ENCODE results near the gene COL20A1.

The COL20A1 gene

DNA sequence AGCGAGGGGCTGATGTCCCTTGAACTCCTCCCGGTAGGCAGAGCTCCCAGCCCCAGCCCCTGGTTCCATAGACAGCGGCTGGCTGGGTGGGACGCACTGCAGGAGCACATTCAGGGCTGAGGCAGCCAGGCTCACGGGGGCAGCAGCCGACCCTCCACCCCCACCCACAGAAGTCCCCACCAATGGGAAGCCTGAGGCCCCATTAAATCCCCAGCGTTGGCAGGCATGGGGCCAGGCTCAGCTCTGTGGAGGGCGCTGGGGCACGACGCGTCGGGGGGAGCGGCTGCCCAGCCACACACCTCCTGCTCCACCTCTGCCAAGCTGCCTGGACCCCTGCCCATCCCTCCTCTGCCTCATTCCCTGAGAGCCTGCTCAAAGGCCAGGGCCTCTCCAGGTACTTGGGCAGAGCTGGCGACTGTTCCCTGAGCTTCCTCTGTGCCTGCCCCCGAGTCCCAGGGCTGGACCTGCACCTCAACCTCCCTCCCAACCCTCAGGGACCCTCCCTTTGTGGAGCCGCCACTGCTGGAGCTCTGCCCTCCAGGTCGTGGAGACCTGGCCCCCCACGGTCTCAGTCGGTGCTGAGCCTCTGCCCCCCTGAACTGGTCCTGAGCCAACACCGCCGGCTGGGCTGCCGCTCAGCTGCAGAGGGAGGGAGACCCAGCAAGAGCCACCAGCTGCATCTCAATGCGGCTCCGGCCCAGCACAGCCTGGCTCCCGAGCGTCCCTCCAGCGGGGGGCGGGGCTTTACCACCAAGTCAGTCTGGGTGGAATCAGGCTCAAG is 59.0 kb downstream of the COL20A1 start:
- peak; percentile 96 for DNase-seq

DNA sequence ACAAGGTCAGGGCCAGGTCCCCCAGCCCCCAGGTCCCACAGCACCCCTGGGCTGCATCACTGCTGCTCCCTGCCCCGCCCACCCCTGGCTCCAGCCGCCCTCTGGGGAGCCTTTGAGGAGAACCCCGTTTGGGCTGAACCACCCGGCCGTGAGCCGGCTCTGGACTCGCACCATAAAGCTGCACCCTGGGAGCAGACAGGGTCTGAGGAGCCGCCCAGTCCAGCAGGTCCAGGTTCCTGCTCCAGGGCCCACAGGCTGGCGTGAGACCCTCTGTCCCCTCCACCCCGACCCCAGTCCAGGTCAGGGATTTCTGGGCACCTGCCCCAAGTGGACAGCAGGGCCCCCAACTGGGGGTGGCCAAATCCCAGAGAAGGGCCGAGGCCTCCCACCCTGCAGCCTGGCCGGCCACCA is 59.8 kb downstream of the COL20A1 start:
- no peak for DNase-seq

DNA sequence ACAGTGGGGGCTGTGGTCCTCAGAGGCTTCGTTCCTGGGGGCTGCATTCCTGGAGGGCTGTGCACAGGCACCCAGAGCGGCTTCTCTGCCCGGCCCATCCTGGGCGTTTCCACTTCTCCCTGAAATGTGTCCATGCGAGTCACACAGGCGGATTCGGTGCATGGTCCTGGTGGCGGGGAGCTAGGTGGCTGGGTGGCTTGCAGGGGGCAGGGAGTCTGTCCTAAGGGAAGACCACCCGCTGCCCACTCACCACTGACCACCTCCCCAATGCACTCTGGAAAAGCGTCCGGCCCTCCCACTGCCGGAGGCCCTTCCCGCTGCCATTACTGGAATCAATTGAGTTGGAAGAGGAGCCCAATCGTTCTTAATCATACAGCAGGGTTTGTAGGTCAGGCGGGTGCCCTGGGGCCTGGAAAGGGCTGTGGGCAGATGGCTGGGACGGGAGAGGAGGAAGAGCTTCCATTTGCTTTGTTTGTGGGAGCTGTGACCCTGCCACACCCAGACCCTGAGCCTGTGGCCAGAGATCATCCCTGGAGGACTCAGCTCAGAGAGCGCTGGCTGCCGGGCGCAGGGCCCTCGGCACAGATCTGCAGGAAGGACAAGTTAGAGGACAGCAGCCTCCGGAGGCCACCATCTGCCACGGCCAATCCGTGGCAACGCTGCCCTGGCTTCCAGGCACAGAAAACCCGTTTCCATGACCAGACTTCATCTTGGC is 61.8 kb downstream of the COL20A1 start:
- no peak for DNase-seq

DNA sequence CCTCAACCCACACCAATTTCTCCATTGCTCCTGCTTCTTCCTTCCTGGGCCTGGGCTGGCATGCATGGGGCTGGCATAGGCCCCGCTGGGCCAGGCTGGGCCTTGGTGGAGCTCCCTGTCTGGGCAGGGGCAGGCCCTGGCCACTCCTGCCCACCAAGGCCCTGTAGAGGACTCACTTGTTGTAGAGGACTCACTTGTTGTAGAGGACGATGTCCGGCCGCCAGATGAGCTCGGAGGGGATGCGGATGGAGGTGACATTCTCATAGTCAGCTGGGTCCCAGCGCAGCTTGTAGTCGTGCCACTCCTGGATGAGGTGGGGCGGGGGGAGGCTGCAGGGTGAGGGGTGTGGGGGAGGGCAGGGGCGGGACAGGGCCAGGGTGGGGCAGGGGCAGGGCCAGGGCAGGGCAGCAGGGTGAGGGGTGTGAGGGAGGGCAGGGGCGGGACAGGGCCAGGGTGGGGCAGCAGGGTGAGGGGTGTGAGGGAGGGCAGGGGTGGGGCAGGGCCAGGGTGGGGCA is 62.9 kb downstream of the COL20A1 start:
- no peak for DNase-seq

DNA sequence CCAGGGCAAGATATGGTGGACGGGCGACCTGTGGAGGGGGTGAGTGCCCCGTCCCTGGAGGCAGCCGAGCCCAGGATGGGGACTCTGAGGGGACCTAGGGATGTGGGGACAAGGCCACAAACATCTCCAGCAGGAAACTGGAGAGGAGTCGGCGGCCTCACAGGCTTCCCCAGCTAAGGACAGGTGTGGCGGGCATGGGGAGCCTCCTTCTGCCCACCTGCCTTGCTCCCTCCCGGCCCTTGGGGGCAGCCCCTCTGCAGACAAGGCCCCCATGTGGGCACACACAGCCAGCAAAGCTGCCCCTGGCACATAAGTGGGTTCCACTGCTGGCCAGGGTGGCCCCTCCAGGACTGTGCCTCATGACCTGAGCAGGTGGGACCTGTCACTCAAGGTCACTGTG is 63.5 kb downstream of the COL20A1 start:
- no peak for DNase-seq

DNA sequence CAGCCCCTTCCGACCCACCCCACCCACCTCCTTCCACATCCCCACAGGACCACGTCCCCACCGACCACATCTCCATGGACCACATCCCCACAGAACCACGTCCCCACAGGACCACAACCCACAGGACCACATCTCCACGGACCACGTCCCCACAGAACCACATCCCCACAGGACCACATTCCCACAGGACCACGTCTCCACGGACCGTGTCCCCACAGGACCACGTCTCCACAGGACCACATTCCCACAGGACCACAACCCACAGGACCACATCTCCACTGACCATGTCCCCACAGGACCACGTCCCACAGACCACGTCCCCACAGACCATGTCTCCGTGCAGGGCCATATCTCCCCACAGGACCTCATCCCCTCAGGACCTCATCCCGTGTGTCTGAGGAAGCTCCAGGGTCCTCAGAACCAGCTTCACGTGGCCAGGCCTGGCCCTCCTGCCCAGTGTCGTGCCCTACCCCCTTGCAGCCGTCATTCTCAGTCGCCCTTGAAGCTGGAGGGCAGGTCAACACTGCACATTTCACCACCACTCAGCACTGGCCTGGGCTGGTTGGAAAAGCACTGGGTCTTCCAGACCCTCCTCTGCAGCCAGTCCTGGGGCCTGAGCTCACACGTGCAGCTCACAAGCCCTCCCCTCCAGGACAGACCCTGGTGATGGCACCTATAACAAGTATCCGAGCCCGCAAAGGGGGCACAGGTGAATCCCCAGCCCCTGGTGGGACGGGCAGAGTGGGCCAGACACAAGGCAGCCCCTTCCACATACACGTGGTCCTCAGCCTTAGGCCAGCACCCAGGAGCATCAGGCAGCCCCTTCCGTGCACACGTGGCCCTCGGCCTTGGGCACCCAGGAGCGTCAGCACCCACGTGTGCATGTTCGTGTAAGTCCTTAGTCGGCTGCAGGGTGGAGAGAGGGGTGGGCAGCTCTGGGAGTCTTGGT is 64.2 kb downstream of the COL20A1 start:
- DNase-seq = no peak

DNA sequence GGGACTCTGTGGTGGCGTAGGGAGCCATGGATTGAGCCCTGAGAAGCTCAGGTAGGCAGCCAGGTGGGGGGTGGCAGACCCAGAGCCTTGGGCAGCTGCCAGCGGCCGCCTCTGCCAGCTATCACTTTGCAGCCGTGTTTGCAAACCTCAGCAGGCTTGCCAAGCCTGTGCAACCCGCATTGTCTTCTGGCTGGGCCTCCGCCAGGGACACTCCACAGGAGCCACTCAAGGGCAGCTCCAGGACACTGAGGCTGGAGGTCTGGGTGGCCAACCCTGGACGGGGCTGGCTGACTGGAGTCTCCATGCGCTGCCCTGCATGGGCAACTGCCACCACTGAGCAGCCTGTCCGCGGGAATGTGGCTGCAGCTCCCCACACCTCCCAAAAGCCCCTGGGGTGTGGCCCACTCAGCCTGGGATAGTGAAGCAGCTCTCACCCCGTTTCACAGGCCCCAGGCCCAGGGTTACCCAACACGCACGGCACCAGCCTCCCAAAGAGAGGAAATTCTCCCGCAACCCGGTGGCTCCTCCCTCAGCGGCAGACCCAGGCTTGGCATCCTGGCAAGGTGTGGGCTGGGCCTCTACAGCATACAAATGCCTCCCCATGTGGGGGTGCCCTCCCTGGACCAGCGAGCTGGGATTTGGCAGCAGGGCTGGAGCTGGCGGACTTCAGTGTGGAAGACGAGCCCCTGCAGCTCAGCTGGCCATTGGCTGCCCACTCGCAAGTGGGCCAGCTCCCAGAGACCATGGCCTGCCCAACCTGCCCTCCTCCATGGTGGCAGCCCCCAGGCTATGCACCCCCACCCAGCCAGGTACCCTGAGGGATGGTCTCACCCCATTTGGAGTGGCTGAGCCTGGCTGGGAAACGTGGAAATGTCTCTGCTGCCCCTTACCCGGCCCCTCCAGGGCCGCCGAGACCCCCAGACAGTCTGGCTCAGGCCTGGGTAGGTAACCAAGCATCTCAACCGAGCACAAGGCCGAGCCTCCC is 65.2 kb downstream of the COL20A1 start:
- peak; percentile 91 for DNase-seq

DNA sequence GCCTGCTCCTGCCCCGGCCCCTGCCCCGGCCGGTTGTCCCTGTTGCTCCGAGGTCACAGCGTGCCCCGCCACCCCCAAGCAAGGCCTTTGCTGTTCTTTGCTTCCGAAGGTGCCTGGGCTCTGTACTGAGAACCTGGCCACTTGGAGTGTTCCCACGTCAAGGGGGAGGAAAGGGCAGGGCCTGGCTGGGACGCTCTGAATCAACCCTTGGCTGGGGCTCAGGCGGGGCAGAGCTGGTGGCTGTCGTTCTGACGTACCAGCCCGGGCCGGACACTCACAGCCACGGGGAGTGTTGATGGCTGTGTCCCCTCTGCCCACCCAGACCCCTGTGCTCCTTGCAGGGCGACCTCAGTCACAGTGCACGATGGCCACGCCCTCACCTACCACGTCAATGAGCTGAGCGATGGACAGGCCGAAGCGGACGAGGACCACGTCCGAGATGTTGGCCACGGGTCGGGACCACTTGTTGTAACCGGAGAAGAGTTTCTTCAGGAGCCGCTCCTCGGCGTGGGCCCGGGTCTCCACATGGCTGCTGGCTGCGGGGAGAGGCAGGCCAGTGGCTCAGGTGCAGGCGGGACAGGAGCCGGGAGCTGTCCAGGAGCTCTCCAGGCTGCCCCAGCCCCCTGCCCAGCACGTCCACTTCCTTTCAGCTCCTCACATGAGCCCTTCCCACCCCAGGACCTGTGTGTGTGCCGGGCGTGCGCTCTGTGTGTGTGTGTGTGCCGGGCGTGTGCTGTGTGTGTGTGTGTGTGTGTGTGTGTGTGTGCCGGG is 66.4 kb downstream of the COL20A1 start:
- no peak for DNase-seq

DNA sequence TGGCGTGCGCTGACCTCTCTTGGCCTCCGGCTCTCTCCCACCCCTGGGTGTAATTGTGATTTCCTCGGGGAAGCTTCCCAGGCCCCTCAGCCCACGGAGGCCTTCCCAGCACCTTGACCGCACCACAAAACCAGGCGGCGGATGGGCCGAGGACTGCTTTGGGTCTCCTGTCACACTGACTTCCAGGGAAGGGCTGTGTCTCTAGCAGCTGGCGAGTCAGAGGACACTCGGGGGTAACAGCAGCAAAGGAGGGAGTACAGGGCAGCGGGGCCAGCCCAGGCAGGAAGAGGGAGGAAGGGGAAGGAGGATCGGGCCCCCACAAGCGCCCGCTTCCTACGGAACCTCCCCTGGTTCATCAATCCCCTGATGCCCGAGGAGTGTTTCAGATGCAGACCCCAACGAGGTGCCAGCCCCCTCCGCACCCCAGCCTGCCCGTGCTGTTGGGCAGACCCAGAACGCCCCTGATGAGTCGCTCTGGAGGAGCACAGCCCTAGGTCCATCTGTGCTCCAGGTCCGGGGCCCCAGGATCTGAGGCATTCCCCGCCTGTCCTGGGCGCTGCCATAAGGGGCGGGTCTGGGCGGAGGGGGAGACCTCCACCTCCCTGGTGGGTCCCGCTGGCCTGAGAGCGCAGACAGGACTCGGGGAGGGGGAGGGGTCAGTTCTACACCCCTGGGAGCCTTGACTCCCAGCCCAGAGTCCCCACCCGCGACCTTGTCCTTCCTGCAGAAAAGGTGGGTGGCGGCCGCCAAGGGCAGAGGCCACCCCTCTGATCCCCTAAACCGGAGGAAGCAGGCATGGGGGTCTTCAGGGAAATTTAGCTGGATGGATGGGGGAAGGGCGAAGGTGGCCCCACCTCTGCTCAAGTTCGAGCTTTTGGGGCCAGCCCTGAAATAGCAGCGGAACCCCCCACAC is 67.2 kb downstream of the COL20A1 start:
- DNase-seq = no peak

DNA sequence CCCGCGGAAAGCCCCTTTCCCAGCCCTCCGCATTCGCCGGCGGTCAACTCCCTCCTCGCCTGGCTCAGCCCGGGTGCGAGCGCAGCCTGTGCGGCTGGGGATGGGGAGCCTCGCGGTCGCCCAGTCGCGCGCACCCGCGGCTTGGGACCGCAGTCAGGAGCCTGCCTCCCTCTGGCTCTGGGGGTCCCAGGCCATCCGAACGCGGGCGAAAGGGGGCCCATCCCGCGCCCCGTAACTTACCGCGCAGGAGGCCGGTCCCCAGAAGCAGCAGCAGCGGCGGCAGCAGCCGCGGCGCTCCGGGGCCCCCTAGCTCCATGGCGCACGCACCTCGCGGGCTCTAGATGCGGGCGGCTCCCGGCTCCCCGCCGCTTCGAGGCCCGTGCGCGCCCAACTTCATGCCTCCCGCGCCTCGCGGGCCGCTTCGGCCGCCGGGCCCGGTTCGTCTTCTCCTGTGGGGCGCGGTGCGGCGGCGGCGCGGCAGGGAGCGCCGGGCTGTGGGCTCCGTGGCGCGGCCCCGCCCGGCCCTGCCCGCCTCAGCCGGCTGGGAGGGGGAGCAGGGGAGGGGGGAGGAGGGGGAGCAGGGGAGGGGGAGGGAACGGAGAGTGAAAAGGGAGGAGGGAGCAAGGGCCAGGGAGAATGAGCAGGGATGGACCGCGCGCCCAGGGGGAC is 68.0 kb downstream of the COL20A1 start, which contains the start of gene CHRNA4:
TSS of gene CHRNA4 (minus strand) at position 500 of the 669 bp plus-strand sequence. CDS start at position 316, 184 bp downstream.
- DNase-seq = no peak

DNA sequence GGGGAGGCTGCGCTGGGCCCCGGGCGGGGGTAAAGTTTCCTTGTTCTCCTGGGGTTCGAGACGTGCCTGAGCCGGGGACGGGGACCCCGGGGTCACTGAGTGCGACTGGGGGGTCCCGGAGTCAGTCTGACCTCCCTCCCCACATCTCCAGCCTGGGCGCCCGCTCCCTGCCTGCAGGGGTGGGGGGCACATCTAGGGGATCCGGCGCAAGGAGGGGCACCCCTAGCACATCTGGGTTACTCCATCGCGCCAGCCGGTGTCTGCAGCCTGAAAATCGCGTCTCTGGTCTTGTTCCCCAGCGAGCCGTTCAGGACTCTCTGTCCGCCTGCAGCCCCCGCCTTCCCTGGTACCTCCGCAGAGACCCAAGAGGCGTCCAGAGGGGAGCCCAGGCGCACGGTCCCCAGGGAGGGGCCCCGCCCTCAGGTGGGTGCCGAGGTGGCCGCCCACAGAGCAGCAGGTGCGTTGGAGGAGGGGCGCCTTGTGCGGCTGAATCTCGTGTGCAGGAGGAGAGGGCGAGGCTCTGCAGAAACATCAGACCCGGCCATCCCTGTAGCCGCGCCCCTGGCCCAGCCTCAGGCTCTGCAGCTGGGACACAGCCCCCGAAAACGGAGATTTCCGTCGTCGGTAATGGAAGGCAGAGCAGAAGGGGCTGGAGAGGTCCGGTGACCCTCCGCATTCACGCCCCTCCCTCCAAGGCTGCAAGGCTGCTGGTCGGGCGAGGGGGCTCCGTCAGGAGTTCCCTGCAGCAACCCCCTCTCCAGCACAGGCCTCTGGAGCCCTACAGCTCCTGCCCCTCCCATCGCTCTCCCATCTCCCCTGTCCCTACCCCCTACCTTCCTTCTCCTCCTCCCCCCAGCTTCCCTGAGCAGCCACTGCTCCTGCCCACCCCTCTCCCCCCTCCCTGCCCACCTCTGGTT is 68.8 kb downstream of the COL20A1 start:
- DNase-seq = no peak

DNA sequence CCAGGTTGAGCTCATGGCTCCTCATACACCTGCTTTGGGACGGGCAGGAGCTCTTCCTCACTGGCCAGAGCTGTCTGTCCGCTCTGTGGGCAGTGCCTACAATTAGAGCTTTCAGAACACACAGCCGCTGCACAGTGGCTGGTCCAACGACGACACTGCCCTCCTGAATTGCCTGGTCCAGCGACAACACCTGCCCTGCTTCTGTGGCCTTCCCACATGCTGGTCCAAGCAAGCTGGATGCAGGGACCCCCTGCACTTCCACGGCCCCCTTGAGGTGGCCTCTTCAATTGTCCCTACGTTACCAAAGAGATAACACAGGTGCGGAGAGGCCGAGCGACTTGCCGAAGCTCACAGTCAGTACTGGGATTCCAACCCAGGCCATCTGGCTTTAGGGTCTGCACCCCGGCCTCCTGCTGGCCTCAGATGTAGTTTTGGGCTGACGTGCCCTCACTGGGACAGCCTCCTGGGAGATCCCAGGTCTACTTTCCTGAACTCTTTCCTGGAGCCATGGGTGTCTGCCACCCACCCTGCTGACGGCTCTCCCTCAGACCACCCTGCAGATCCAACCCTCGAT is 69.5 kb downstream of the COL20A1 start:
- no peak for DNase-seq

DNA sequence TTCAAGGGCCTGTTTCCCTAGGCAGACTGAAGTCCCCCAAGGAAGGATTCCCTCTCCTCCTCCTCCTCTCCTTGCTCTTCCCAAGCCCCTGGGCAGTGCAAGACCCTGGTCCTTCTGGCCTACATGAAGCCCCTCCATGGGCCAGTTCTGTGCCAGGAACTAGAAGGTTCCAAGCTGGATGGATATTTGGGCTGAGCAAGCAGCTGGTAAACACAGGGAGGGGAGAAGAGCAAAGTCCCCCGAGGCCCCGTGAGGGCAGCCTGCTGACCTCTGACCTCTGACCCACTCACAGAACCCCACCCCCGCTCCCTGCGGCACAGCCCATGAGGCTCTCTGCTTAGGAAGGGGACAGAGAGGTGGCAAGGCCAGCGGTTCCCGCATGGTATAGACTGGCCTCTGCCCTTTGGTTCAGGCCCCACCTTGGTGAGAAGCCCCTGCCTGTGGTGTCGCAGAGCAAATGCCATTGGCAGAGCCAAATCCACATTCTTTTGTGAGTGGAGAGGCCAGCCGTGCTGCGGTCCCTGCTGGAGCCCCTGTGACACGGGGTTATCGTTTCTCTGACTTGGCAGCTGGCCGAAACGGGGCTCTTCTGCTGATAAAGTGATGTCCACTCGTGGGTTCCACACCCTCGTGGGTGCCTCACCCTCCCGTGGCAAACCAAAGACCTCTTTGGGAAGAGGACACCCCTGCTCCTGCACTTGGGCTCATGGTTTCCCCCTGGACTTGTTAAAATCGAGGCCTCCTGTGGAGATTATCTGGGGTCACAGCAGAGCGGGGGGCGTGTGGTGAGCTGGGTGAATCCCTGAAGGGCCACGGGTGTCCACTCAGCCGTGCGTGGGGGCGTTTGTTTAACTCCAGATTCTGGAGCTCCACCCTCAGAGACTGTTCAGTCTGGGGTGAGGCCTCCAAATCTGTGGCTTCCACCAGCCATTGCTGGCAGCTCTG is 70.3 kb downstream of the COL20A1 start:
- no peak for DNase-seq

DNA sequence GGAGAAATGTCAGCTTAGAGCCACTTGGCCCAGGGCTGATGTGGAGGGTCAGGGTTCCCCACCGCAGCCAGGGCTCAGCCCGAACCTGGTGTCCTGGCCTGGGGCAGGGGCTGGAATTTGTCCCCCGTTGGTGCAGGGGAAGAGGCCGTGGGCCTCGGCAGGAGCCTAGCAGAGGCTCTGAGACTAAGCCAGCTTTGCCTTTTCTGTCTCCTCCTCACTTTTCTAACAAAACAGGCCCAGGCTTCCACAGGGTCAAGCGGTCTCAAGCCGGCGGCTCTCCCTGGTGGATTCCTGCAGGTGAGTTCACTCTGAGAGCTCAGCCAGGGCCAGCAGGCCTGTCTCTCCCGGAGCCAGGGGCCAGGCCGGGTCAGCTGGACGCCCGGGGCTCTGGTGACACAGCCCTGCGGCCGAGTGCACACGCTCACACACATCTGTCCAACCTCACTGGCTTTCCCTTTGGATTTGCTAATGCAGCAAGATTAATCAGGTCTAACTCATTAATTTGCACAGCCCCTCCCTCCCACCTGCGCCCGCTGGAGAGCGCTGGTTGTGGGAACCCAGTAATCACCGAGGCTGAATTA is 71.1 kb downstream of the COL20A1 start:
- DNase-seq = no peak

DNA sequence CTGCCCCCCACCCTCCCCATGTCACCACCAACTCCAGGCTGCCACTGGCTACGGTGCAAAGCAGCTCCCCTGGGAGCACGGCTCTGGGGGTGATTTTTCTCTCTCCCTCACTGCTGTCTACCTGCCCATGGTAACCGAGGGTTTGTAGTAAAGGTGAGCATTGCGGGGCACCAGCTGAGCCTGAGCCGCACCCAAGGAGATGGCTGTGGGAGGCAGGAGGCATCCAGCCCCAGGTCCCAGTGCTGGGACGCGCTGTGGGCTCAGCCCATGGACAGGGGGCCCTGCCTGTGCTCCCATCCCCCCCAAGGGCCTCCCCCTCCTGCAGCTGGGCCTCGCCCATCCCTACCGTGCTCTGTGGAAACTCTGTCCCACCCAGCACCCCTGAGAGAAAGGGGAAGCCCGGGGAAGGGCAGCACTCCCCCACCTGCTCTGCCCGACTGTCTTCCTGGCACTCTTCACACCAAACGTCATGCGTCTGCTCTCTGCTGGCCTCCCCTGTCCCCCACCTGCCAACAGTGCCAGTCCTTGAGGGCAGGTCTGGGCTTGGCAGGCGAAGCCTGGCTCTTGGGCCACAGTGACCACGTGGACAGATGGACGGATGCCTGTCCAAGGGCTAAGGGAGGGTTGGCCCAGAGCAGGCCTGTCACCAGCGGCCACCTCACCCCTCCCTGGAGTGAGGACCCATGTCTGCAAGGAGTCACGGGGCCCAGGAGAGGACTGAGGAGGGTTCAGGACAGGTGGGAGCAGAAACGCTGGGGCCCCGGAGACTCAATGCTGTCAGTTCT is 72.0 kb downstream of the COL20A1 start:
- no peak for DNase-seq
